ENCODE data around the gene CRKL.
A peak's percentile ranks its signal among the peaks of the same experiment; 100 is the strongest.

- peak; percentile 77 to 96 for TF ChIP-seq POLR2A (IDR thresholded peaks at IDR 0.05)
- TF ChIP-seq, protein P1, sequence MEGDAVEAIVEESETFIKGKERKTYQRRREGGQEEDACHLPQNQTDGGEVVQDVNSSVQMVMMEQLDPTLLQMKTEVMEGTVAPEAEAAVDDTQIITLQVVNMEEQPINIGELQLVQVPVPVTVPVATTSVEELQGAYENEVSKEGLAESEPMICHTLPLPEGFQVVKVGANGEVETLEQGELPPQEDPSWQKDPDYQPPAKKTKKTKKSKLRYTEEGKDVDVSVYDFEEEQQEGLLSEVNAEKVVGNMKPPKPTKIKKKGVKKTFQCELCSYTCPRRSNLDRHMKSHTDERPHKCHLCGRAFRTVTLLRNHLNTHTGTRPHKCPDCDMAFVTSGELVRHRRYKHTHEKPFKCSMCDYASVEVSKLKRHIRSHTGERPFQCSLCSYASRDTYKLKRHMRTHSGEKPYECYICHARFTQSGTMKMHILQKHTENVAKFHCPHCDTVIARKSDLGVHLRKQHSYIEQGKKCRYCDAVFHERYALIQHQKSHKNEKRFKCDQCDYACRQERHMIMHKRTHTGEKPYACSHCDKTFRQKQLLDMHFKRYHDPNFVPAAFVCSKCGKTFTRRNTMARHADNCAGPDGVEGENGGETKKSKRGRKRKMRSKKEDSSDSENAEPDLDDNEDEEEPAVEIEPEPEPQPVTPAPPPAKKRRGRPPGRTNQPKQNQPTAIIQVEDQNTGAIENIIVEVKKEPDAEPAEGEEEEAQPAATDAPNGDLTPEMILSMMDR (IDR thresholded peaks at IDR 0.05) = peak; percentile 73 to 96 (median 86)
These were observed at the start of gene CRKL for GRCh38 chr22:20916916-20917810.
